Endothelial cell (in vitro differentiated cells): ENCODE data around the gene RTN4R. TPM values are rescaled to one million over a fixed set of nuclear protein-coding genes. Genes with fewer than 3 reads are reported as not detected.

Experiments
- DNase-seq: peaks from one replicate; pipeline ENCODE4 v3.0.0; 2021; ENCODE audit warnings: low spot score
- H3K27ac Mint-ChIP-seq: one replicate; pipeline ENCODE4 v1.8.0; 2021; ENCODE audit warnings: mixed read lengths, inconsistent platforms; ENCODE audit not compliant: unreplicated experiment
- H3K27me3 Mint-ChIP-seq: one replicate; pipeline ENCODE4 v1.8.0; 2021; ENCODE audit warnings: mild to moderate bottlenecking, moderate library complexity, mixed read lengths, inconsistent platforms; ENCODE audit not compliant: unreplicated experiment
- H3K36me3 Mint-ChIP-seq: one replicate; pipeline ENCODE4 v1.8.0; 2021; ENCODE audit warnings: mild to moderate bottlenecking, low read depth, mixed read lengths, inconsistent platforms; ENCODE audit not compliant: unreplicated experiment
- H3K4me1 Mint-ChIP-seq: one replicate; pipeline ENCODE4 v1.8.0; 2021; ENCODE audit warnings: mild to moderate bottlenecking, mixed read lengths, inconsistent platforms; ENCODE audit not compliant: unreplicated experiment
- H3K4me3 Mint-ChIP-seq: one replicate; pipeline ENCODE4 v1.8.0; 2021; ENCODE audit warnings: mild to moderate bottlenecking, mixed read lengths, inconsistent platforms; ENCODE audit not compliant: unreplicated experiment
- H3K9me3 Mint-ChIP-seq: one replicate; pipeline ENCODE4 v1.8.0; 2021; ENCODE audit warnings: mixed read lengths, inconsistent platforms; ENCODE audit not compliant: unreplicated experiment
- total RNA-seq: library from RNA; stranded (reverse); fragmentation: NEBNext Ultra II Directional; extraction: Animal tissue kit (Norgen Biotek cat#: 25700); gene quantifications from one replicate; pipeline ENCODE4 v1.2.1, GENCODE V29; 2021; ENCODE audit not compliant: unreplicated experiment
- TF ChIP-seq, protein P1 (sequence below): fragments of 200-600 bp; sonication (generic); IDR thresholded peaks from one replicate; pipeline ENCODE4 v1.5.0; 2021; ENCODE audit warnings: antibody characterized with exemption; ENCODE audit not compliant: unreplicated experiment

Gene RTN4R
- total RNA-seq, 1 donor from 2014 or later, result 19.0 TPM

DNA sequence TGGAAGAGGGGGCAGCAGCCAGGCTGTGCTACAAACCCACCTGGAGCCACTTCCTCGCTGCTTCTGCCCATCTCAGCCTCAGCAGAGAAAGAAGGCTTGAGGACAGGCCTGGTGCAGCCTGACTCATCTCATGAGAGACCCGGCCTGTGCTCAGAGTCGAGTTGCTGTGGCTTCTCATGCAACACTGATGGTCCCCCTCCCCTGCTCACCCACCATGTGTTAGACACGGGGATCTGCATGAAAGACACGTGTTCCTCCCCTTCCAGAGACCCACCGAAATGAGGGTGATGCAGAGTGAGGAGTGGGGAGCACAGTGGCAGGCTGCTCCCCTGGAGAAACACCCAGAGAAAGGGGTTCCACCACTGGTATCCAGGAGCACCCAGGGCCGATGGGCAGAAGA lies 15.0 kb downstream of the RTN4R start:
- no peak overlapping the region for H3K4me3 Mint-ChIP-seq
- no peak overlapping the region for H3K27ac Mint-ChIP-seq
- H3K4me1 Mint-ChIP-seq, result peaks cover 7% of the 10 kb centered on the region
- H3K9me3 Mint-ChIP-seq, result no peaks in the 10 kb centered on the region
- TF ChIP-seq, protein P1, sequence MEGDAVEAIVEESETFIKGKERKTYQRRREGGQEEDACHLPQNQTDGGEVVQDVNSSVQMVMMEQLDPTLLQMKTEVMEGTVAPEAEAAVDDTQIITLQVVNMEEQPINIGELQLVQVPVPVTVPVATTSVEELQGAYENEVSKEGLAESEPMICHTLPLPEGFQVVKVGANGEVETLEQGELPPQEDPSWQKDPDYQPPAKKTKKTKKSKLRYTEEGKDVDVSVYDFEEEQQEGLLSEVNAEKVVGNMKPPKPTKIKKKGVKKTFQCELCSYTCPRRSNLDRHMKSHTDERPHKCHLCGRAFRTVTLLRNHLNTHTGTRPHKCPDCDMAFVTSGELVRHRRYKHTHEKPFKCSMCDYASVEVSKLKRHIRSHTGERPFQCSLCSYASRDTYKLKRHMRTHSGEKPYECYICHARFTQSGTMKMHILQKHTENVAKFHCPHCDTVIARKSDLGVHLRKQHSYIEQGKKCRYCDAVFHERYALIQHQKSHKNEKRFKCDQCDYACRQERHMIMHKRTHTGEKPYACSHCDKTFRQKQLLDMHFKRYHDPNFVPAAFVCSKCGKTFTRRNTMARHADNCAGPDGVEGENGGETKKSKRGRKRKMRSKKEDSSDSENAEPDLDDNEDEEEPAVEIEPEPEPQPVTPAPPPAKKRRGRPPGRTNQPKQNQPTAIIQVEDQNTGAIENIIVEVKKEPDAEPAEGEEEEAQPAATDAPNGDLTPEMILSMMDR, result no peak
- no peaks in the 10 kb centered on the region for H3K27me3 Mint-ChIP-seq
- no peaks in the 10 kb centered on the region for H3K36me3 Mint-ChIP-seq
- no peak for DNase-seq

DNA sequence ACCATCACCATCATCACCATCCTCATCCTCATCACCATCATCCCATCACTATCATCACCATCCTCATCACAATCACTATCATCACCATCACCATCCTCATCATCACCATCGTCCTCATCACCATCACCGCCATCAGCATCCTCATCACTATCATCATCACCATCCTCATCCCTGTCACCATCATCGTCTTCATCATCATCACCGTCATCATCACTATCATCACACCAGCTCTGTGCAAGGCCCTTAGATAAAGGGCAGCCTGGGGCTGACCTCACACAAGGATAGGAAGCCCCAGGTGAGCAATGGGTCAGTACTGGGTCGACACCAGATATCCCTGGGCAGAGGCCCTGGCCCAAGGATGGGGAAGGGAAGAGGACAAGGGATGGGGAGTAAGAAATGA lies 16.1 kb downstream of the RTN4R start:
- no peaks in the 10 kb centered on the region for H3K27me3 Mint-ChIP-seq
- TF ChIP-seq, protein P1, result no peak
- H3K36me3 Mint-ChIP-seq, result no peaks in the 10 kb centered on the region
- DNase-seq, result no peak
- no peaks in the 10 kb centered on the region for H3K9me3 Mint-ChIP-seq
- H3K4me1 Mint-ChIP-seq, result peaks cover 7% of the 10 kb centered on the region
- no peak overlapping the region for H3K4me3 Mint-ChIP-seq
- H3K27ac Mint-ChIP-seq, result no peak overlapping the region

DNA sequence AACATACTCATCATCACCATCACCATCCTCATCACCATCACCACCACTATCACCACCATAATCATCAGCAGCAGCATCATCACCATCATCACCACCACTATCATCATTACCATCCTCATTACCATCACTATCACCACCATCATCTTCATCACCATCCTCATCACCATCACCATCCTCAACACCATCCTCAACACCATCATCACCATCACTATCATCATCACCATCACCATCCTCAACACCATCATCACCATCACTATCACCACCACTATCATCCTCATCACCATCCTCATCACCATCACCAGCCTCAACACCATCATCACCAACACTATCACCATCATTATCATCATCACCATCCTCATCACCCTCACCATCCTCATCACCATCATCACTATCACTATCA lies 16.6 kb downstream of the RTN4R start:
- TF ChIP-seq, protein P1, result no peak
- no peak overlapping the region for H3K4me3 Mint-ChIP-seq
- no peaks in the 10 kb centered on the region for H3K9me3 Mint-ChIP-seq
- no peaks in the 10 kb centered on the region for H3K36me3 Mint-ChIP-seq
- no peaks in the 10 kb centered on the region for H3K27me3 Mint-ChIP-seq
- DNase-seq, result no peak
- peaks cover 7% of the 10 kb centered on the region for H3K4me1 Mint-ChIP-seq
- H3K27ac Mint-ChIP-seq, result no peak overlapping the region

DNA sequence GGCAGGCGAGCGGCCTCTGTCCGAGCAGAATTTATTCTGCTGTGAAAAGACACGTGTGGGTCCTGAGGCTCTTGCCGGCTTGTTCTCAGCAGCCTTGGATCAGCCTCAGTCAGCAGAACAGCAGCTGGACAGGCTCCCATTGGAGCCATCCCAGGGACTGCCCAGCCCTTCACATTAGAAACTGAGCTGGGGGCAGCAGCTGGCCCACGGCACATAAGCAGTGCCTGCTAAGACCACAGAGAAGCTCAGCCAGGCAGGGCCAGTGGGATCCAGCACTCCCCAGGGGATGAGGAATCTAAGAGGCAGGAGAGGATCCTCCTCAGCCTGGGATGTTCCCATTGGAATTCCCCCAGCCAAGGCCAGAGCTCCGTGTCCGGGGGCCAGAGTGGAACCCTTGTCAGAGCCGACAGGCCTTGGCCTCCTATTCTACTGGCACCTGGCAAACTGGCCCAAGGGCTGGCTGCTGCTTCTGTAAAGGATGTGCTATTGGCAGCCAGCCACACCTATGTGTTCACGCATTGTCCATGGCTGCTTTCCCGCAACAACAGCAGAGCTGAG lies 18.2 kb downstream of the RTN4R start:
- Mint-ChIP-seq H3K27me3 (peaks cover 3% of the 10 kb centered on the region), H3K9me3 (no peaks in the 10 kb centered on the region), H3K4me1 (peaks cover 14% of the 10 kb centered on the region), H3K4me3 (no peak overlapping the region), H3K36me3 (no peaks in the 10 kb centered on the region), H3K27ac (no peak overlapping the region)
- no peak for DNase-seq
- TF ChIP-seq, protein P1, result no peak

DNA sequence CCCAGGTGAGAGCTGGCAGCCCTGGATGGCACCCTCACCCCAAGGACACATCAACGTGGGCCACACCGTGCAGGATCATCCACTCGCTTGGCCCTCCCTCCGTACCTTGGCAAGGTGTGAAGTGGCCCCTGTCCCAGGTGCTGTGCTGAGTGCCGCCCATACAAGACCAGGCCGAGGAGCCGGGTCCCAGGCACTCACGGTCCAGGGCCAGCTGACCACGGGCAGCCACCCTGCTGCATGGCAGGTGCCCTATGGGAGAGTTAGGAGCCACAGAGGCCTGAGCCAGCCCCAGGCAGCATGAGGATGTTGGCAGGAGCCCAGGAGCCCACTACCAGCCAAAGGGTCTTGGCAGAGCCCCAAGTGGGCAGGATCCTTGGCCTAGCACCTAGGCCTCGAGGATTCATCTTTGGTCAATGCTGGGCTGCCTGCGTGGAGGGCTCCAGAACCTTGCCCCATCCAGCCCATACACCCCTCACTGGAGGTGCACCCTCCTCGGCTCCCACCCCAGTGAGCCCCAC lies 19.6 kb downstream of the RTN4R start:
- Mint-ChIP-seq H3K9me3 (no peaks in the 10 kb centered on the region), H3K27ac (no peak overlapping the region), H3K36me3 (no peaks in the 10 kb centered on the region), H3K4me1 (peaks cover 18% of the 10 kb centered on the region), H3K4me3 (no peak overlapping the region), H3K27me3 (peaks cover 3% of the 10 kb centered on the region)
- no peak for DNase-seq
- TF ChIP-seq, protein P1, result no peak
